RWPE1 (cell line): ENCODE data around the gene SLC22A15.

ENCODE experiments used
- CTCF ChIA-PET: fragments of 350-600 bp; sonication (Branson Sonifier 250); formaldehyde crosslinking; extraction: SDS; loops from one replicate; lab custom pipeline; 2021; lab: Yijun Ruan, JAX
- POLR2A ChIA-PET: fragments of 400-600 bp; formaldehyde crosslinking; extraction: SDS; loops from one replicate; lab custom pipeline; 2020; ENCODE audit warnings: antibody characterized with exemption; ENCODE audit not compliant: low non-redundant PET; lab: Yijun Ruan, JAX
- DNase-seq: peaks from one replicate; pipeline ENCODE4 v3.0.0; 2012; ENCODE audit warnings: low spot score
- H3K27ac ChIP-seq: fragments of 450-650 bp; 2 replicates; pipeline ENCODE4 v1.5.1; 2017
- CTCF ChIP-seq: fragments of 450-650 bp; conservative IDR thresholded peaks from 2 replicates; pipeline ENCODE4 v1.5.1; 2017; ENCODE audit warnings: low read depth, mild to moderate bottlenecking

SLC22A15 gene

GRCh38 chr1:116096013-116096618, 119.8 kb downstream of the SLC22A15 start:
- ChIA-PET POLR2A (no interaction called here), CTCF (interaction anchor here (0.6 kb wide), 1 partner anchor 106 kb away, joined by 3 read pairs; no protein-coding TSS in a partner anchor)
- DNase-seq, result no peak
- TF ChIP-seq CTCF, result no peak
- H3K27ac ChIP-seq, result no peak overlapping the region

DNA sequence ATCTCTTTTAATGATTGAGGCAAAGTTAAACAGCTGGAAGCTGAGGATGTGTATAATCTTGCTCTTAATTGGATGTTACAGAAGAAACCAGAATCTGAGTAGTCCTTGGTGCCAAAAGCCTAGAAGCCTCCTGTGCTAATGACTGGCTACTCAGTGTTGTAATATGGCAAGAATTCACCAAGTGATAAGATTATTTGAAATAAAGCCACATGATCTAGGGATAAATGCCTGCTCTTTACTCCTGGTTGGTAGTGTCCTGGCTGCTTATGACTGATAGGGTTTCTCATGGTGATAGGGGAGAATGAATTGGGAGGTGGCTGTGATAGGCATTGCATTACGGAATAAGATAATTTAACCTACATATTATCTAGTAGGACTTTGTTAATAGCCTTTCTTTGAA, 121.3 kb downstream of the SLC22A15 start:
- no peak overlapping the region for H3K27ac ChIP-seq
- POLR2A ChIA-PET, result no interaction called here
- CTCF ChIA-PET, result interaction anchor here (1.2 kb wide), 1 partner anchor 14 kb away, joined by 3 read pairs; the partner anchor contains the start of gene MAB21L3
- DNase-seq, result no peak
- TF ChIP-seq CTCF, result no peak

DNA sequence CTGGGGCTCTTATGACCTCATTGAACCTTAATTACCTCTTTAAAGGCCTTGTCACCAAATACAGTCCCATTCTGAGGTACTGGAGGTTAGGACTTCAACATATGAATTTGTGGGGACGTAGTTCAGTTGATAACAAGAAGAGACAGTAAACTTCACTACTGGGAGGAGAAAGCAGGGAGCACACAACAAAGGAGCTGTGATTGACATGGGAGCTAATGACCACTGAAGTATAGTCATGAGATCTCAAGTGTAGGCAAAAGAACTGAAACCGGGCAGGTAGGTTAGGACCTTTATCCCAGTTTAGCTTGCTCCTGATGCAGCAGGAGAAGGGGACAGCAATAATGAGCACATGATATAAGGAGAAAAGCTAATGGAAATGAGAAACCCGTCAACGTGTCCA, 123.1 kb downstream of the SLC22A15 start:
- TF ChIP-seq CTCF, result no peak
- DNase-seq, result no peak
- ChIA-PET CTCF (interaction anchor here (0.6 kb wide), 1 partner anchor 44 kb away, joined by 3 read pairs; no protein-coding TSS in a partner anchor), POLR2A (no interaction called here)
- H3K27ac ChIP-seq, result no peak overlapping the region

DNA sequence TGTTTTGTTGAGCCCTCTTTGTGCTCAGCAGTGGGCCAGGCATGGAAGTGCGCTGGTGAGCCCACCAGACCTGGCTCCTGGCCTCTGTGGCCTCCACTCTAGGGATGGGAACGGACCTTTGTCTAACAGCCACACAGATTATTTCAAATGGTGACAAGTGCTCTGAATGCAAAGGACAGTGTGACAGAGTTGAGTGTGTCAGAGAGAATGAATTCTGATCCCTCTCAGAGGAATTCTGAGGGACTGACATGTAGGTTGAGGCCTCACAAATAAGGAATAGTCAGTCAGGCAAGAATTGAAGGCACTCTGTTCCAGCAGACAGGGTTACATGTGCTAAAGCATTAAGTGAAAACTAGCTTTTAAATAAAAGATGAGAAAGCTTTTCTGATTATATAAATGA, 123.6 kb downstream of the SLC22A15 start:
- no peak for DNase-seq
- H3K27ac ChIP-seq, result no peak overlapping the region
- CTCF ChIA-PET, result interaction anchor here (0.6 kb wide), 1 partner anchor 43 kb away, joined by 3 read pairs; no protein-coding TSS in a partner anchor
- no peak for TF ChIP-seq CTCF
- POLR2A ChIA-PET, result no interaction called here

DNA sequence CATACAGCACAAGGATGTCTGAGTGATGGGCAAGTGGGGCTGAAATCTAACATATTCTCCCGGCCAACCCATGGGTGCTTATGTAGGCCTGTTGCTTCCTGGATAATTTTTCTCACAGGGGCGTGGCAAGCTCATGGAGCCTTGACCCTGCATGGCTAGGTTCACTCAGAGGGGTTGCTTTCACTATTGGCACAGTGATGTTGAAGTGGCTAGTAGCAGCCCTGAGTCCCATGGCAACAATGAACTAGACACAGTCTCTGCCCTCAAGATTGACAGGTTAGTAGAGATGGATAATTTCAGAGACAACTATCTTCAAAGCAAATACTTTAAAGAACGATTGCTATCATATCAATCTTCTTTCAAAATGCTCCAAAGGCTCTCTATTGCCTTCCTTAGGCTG, 128.4 kb downstream of the SLC22A15 start:
- no peak for TF ChIP-seq CTCF
- ChIA-PET CTCF (interaction anchor here (0.7 kb wide), 1 partner anchor 105 kb away, joined by 3 read pairs; no protein-coding TSS in a partner anchor), POLR2A (no interaction called here)
- DNase-seq, result no peak
- 0 out of 2 replicates have a peak overlapping the region, but pooled peaks have one; percentile 18 for H3K27ac ChIP-seq

DNA sequence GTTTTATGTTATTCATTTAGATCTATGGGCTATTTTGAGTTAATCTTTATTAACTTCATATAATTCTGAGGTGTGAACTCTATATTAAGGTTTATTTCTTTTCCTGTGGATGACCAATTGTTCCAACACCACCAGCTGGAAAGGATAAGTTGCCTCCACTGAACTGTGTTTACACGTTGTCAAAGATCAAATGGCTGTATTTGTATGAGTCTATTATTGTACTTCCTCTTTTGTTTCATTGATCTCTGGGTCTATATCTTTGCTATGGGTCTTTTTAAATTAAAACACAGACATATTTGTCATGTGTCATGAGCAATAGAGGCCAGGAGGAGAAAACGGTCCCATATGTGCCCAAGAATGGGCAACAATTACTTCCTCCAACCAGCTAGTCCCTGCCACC, 129.7 kb downstream of the SLC22A15 start:
- H3K27ac ChIP-seq, result no peak overlapping the region
- no peak for DNase-seq
- ChIA-PET POLR2A (no interaction called here), CTCF (interaction anchor here (0.6 kb wide), 1 partner anchor 457 kb away, joined by 3 read pairs; no protein-coding TSS in a partner anchor)
- TF ChIP-seq CTCF, result no peak
